Tibial artery (tissue), 4 donors: ENCODE measurements around the gene TRMT44.

ENCODE experiments used
- DNase-seq, 2 donors: peaks; one replicate each; pipeline ENCODE4 v3.0.0-alpha.2; 2019
- H3K27ac ChIP-seq, 2 donors: fragments of 200-600 bp; sonication (generic) in 1 of 2; 1 replicate in 1 of 2; 2 replicates in 1 of 2; pipeline ENCODE4 v1.5.1; 2018 to 2019; ENCODE audit warnings: mild to moderate bottlenecking in 1 of 2
- H3K27me3 ChIP-seq, 2 donors: fragments of 200-600 bp; sonication (generic) in 1 of 2; one replicate each; pipeline versions ENCODE4 v1.5.1 to v1.6.0; 2016 to 2019
- H3K36me3 ChIP-seq, 3 donors: fragments of 200-600 bp; sonication (generic) in 2 of 3; one replicate each; pipeline ENCODE4 v1.5.1; 2016 to 2019; ENCODE audit warnings: mild to moderate bottlenecking in 2 of 3
- H3K4me1 ChIP-seq, 4 donors: fragments of 200-600 bp; sonication (generic) in 2 of 4; 1 replicate in 3 of 4; 2 replicates in 1 of 4; pipeline ENCODE4 v1.5.1; 2016 to 2019
- H3K4me3 ChIP-seq, 2 donors: fragments of 200-600 bp; sonication (generic) in 1 of 2; 1 replicate in 1 of 2; 2 replicates in 1 of 2; pipeline ENCODE4 v1.5.1; 2018 to 2019; ENCODE audit warnings: mild to moderate bottlenecking in 2 of 2
- H3K9me3 ChIP-seq, 3 donors: fragments of 200-600 bp; sonication (generic) in 1 of 3; one replicate each; pipeline ENCODE4 v1.5.1; 2016 to 2019
- CTCF ChIP-seq, 2 experiments: fragments of 200-600 bp in 1 of 2; fragments of 450-650 bp in 1 of 2; IDR thresholded peaks; one replicate each; pipeline ENCODE4 v1.5.1; 2017 to 2019; ENCODE audit warnings: antibody characterized with exemption in 2 of 2, mild to moderate bottlenecking in 1 of 2, moderate library complexity in 1 of 2
- intact Hi-C: fragments of 100-400 bp; cut with DNase I; formaldehyde crosslinking; loops from one replicate; pipeline ENCODE4 v1.15.0; 2023; ENCODE audit warnings: low total_unique reads

Gene TRMT44

DNA sequence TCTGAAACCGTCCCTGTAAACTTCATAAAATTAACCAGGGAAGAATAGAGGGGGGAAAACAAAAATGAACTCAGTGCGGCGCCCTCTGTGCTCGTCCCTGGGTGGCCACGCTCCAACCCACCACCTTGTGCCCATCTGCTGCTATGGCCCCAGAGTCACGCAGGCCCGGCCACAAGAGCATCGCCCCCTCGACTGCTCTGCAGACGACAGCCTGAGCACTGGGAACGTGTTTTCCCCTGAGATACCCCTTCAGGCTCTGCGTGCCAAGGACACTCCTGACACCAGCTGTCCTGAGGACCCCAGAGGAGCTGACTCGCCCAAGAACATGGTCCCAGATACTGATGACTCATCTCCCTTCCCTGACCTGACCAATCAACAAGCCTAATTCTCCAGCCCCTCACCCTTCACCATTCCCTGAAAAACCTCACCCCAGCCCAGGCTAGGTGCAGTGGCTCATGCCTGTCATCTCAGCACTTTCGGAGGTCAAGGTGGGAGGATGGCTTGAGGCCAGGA, 75.5 kb downstream of the TRMT44 start:
- Histone ChIP-seq H3K9me3 (peaks cover 0 to 10% (median 3%) of the 10 kb centered on the region in 3 donors), H3K36me3 (no peaks in the 10 kb centered on the region), H3K27ac (no peak overlapping the region), H3K4me1 (no peaks in the 10 kb centered on the region), H3K27me3 (no peaks in the 10 kb centered on the region), H3K4me3 (no peak overlapping the region)
- no peak for DNase-seq
- intact Hi-C loops, result no loop called here
- TF ChIP-seq CTCF (IDR thresholded peaks at IDR 0.05), result no peak

- H3K36me3 ChIP-seq, result no peaks in the 10 kb centered on the region
- DNase-seq, result no peak
- H3K27ac ChIP-seq, result no peak overlapping the region
- no peaks in the 10 kb centered on the region for H3K27me3 ChIP-seq
- no peaks in the 10 kb centered on the region for H3K4me1 ChIP-seq
- intact Hi-C loops, result no loop called here
- no peak overlapping the region for H3K4me3 ChIP-seq
- TF ChIP-seq CTCF (IDR thresholded peaks at IDR 0.05), result no peak
- peaks cover 0 to 13% (median 10%) of the 10 kb centered on the region in 3 donors for H3K9me3 ChIP-seq
These were observed 76.5 kb downstream of the TRMT44 start for GRCh38 chr4:8516996-8517550.

DNA sequence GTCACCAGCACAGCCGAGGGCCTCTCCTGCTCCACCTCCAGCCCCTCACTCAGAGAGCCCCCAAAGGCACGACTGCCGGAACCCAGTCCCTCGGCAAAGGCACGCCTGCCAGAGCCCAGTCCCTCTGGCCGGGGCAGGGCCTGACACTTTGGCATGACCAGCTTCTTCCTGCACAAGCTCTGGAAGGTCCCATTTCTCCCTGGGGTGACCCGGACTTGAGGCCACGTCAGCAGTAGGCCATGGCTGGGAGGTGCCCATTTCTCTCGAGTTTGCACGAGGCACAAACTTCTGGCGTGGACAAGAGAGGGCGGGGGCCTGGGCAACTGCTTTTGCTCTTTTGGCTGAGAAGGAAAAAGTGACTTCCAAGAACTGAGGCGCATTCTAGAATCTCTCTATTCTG, 77.4 kb downstream of the TRMT44 start:
- no peak overlapping the region for H3K4me3 ChIP-seq
- H3K36me3 ChIP-seq, result no peaks in the 10 kb centered on the region
- no peaks in the 10 kb centered on the region for H3K27me3 ChIP-seq
- DNase-seq, result no peak
- TF ChIP-seq CTCF (IDR thresholded peaks at IDR 0.05), result no peak
- H3K9me3 ChIP-seq, result peaks cover 0 to 13% (median 10%) of the 10 kb centered on the region in 3 donors
- no peak overlapping the region for H3K27ac ChIP-seq
- H3K4me1 ChIP-seq, result no peaks in the 10 kb centered on the region
- intact Hi-C loops, result no loop called here

GRCh38 chr4:8522160-8523120, 81.9 kb downstream of the TRMT44 start:
- no peaks in the 10 kb centered on the region for H3K27me3 ChIP-seq
- H3K4me1 ChIP-seq, result peaks cover 0 to 18% (median 15%) of the 10 kb centered on the region in 4 donors
- DNase-seq, result no peak
- H3K27ac ChIP-seq, result no peak overlapping the region
- no peak for TF ChIP-seq CTCF (IDR thresholded peaks at IDR 0.05)
- intact Hi-C loops, result no loop called here
- H3K4me3 ChIP-seq, result no peak overlapping the region
- no peaks in the 10 kb centered on the region for H3K36me3 ChIP-seq
- peaks cover 0 to 13% (median 10%) of the 10 kb centered on the region in 3 donors for H3K9me3 ChIP-seq

GRCh38 chr4:8523175-8523574, 82.6 kb downstream of the TRMT44 start:
- intact Hi-C loops, result no loop called here

More at GRCh38 chr4:8523175-8523574, 82.6 kb downstream of the TRMT44 start:
- Histone ChIP-seq H3K4me1 (peaks cover 0 to 18% (median 15%) of the 10 kb centered on the region in 4 donors), H3K27me3 (no peaks in the 10 kb centered on the region), H3K27ac (no peak overlapping the region), H3K36me3 (no peaks in the 10 kb centered on the region), H3K4me3 (no peak overlapping the region), H3K9me3 (peaks cover 0 to 13% (median 10%) of the 10 kb centered on the region in 3 donors)
- TF ChIP-seq CTCF (IDR thresholded peaks at IDR 0.05), result no peak
- DNase-seq, result no peak
